SJCRH30 (cell line): Measurements from ENCODE around the gene TRMU. TPM values are rescaled to one million over a fixed set of nuclear protein-coding genes. Genes with fewer than 3 reads are reported as not detected.

ENCODE experiments used
- DNase-seq, 2 experiments: peaks; one replicate each; pipeline ENCODE4 v3.0.0-alpha.2; 2015 to 2020
- H3K27ac ChIP-seq: fragments of 250-450 bp; sonication (Bioruptor Pico); 2 replicates; pipeline ENCODE4 v1.5.1; 2020; ENCODE audit warnings: mild to moderate bottlenecking, moderate library complexity
- H3K27me3 ChIP-seq: fragments of 250-450 bp; sonication (Bioruptor Pico); 2 replicates; pipeline ENCODE4 v1.5.1; 2020; ENCODE audit warnings: mild to moderate bottlenecking, moderate library complexity
- H3K36me3 ChIP-seq: fragments of 250-450 bp; sonication (Bioruptor Pico); 2 replicates; pipeline ENCODE4 v1.5.1; 2020; ENCODE audit warnings: mild to moderate bottlenecking, moderate library complexity
- H3K4me1 ChIP-seq: fragments of 250-450 bp; sonication (Bioruptor Pico); 2 replicates; pipeline ENCODE4 v1.5.1; 2020; ENCODE audit warnings: mild to moderate bottlenecking, moderate library complexity
- H3K4me3 ChIP-seq: fragments of 250-450 bp; sonication (Bioruptor Pico); 2 replicates; pipeline ENCODE4 v1.5.1; 2020; ENCODE audit warnings: mild to moderate bottlenecking, moderate library complexity
- H3K9me3 ChIP-seq: fragments of 250-450 bp; sonication (Bioruptor Pico); replicated peaks from 2 replicates; pipeline ENCODE4 v1.5.1; 2020; ENCODE audit warnings: mild to moderate bottlenecking, moderate library complexity
- total RNA-seq: library from RNA; depleted of rRNA; stranded (reverse); fragments of >200 nt; shearing (Covaris generic); gene quantifications from 2 replicates; pipeline ENCODE4 v1.2.3, GENCODE V29; 2014

The TRMU gene
- total RNA-seq, 1 experiment from 2014 or later = 94.8 TPM

DNA sequence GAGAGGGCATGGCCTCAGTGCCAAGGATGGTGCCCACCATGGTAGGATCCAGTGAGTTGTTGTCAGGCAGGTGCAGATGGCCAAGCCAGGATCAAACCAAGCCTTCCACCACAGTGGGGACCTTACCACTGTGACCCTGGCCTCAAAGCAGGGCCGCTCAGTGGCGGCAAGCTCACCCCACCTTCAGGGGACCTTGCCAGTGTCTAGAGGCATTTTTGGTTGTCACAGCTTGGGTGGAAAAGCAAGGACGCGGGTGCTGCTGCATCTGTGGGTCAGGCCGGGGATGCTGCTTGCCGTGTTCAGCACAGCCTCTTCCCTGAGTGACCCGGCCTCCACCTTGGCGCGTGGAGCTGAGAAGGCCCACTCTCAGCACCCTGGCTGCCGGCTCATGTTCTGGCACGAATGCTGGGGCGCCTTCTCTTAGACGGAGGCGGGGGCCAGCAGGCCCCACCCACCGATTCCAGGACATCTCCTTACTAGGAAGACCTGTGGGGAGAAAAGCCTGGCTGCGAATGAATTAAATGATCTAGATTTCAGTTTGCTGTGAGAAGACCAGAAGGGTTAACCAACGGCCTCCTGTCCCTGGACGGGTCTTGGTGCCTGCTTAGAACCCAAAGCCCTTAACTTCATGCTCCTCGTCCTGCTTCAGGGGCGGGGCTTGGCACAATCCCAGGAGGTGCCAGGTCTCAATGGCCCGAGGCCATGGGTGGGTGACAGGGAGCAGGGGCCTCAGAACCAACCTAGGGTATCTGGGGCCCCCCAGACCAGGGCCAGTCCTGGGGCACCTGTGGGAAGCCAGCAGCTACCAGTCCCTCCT, 18.9 kb downstream of the TRMU start:
- Histone ChIP-seq H3K4me1 (no peaks in the 10 kb centered on the region), H3K36me3 (peaks cover 27% of the 10 kb centered on the region), H3K27me3 (no peaks in the 10 kb centered on the region), H3K9me3 (no peaks in the 10 kb centered on the region), H3K4me3 (no peak overlapping the region), H3K27ac (no peak overlapping the region)
- DNase-seq = no peak

DNA sequence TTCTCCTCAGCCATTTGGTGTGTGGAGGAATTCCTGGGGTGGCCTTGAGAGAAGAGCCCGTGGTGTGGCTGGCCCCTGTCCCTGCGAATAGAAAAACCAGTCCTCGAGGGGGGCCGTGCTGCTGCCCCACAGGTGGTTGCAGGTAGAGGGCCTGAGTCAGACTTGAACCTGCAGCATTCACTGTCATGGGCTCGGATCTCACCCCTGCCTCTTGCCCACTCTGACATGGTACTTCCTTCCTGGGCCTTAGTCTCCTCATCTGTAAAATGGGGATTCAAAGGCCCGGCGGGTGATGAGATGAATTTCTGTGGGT, 19.4 kb downstream of the TRMU start:
- H3K4me1 ChIP-seq = no peaks in the 10 kb centered on the region
- no peaks in the 10 kb centered on the region for H3K27me3 ChIP-seq
- DNase-seq = no peak
- no peak overlapping the region for H3K4me3 ChIP-seq
- peaks cover 23% of the 10 kb centered on the region for H3K36me3 ChIP-seq
- H3K9me3 ChIP-seq = no peaks in the 10 kb centered on the region
- no peak overlapping the region for H3K27ac ChIP-seq

DNA sequence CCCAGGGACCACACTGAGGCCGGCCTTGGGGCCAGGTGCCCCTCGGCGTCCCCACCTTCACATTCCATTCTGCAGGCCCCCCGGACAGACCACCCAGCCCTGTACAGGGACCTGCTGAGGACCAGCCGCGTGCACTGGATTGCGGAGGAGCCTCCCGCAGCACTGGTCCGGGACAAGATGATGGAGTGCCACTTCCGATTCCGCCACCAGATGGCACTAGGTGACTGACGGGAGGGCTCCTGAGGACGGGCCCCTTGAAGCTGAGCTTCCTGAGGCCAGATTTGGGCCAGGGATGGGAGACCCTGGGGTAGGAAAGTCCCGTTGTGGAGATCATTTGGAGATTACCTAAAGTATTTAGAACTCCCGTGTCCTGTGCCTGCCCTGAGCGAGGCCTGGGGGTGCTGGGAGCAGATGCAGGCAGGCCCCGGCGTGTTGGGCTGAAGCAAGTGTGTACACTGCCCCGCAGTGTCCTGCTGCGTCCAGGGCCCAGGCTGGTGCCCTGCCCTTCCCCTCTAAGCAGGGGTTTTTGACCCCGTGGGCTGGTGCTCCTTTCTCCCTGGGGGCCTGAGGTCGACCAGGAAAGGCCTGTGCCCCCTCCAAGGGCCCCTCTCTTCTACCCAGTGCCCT, 20.0 kb downstream of the TRMU start:
- Histone ChIP-seq H3K27me3 (no peaks in the 10 kb centered on the region), H3K4me3 (no peak overlapping the region), H3K36me3 (peaks cover 18% of the 10 kb centered on the region), H3K27ac (no peak overlapping the region), H3K4me1 (no peaks in the 10 kb centered on the region), H3K9me3 (no peaks in the 10 kb centered on the region)
- peak; percentile 67 to 77 for DNase-seq

DNA sequence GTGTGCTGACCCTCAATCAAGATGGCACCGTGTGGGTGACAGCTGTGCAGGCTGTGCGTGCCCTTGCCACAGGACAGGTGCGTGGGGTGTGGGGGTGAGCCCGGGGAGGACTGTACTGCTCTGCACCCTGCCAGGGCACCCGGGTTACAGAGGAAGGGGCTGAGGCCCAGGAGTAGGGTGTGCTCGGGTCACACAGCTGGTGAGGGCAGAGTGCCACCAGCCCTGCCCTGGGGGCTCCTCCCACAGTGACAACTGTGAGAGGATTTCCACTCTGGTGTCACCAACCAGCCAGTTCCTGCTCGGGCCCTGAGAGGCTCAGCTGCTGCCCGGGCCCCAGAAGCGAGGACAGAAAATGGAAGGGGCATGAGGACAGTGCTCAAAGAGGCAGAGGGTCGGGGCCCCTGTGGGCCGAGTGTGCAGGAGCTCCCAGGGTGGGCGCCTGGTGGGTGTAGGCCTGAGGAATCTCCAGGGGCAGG, 20.5 kb downstream of the TRMU start:
- DNase-seq = no peak
- Histone ChIP-seq H3K27ac (no peak overlapping the region), H3K4me1 (no peaks in the 10 kb centered on the region), H3K27me3 (no peaks in the 10 kb centered on the region), H3K36me3 (peaks cover 12% of the 10 kb centered on the region), H3K9me3 (no peaks in the 10 kb centered on the region), H3K4me3 (no peak overlapping the region)

DNA sequence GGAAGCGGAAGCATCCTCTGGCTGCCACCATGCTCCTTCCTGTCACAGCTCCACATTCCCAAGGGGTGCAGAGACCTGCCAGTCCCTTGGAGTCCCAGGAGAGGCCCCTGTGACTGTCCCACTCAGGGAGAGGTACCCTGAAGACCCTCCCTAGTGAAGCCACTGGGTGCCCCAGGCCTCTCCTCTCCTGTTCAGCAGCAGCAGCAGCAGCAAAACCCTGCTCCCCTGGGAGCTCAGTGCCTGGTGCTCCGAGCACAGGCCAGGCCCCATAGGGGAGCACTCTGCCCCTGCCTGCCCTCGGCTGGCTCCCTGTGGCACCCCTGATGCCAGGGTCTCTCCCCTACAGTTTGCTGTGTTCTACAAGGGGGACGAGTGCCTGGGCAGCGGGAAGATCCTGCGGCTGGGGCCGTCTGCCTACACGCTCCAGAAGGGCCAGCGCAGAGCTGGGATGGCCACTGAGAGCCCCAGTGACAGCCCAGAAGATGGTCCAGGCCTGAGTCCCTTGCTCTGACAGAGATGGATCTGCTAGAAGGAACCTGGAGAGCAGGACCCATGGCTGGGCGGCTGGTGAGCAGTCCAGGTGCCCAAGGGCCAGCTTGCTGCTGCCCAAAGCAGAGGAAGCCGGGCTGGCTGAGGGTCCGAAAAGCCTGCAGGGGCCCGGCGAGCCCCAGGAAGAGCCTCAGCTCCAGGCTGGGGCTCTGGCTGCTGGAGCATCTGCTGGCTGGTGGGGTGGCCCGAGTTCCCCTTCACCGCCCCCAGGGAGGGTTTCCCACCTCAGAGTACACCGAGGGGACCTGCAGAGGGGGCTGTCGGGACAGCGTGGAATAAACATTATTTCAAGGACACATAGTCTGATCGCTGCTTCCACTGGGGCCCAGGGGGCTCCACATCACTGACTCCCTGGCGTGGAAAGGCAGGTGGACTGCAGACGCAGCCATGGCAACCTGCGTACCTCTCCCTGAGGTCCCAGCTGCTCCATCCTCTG, 21.3 kb downstream of the TRMU start:
- Histone ChIP-seq H3K4me3 (no peak overlapping the region), H3K4me1 (no peaks in the 10 kb centered on the region), H3K27me3 (no peaks in the 10 kb centered on the region), H3K27ac (no peak overlapping the region), H3K36me3 (peaks cover 6% of the 10 kb centered on the region), H3K9me3 (no peaks in the 10 kb centered on the region)
- DNase-seq = no peak

DNA sequence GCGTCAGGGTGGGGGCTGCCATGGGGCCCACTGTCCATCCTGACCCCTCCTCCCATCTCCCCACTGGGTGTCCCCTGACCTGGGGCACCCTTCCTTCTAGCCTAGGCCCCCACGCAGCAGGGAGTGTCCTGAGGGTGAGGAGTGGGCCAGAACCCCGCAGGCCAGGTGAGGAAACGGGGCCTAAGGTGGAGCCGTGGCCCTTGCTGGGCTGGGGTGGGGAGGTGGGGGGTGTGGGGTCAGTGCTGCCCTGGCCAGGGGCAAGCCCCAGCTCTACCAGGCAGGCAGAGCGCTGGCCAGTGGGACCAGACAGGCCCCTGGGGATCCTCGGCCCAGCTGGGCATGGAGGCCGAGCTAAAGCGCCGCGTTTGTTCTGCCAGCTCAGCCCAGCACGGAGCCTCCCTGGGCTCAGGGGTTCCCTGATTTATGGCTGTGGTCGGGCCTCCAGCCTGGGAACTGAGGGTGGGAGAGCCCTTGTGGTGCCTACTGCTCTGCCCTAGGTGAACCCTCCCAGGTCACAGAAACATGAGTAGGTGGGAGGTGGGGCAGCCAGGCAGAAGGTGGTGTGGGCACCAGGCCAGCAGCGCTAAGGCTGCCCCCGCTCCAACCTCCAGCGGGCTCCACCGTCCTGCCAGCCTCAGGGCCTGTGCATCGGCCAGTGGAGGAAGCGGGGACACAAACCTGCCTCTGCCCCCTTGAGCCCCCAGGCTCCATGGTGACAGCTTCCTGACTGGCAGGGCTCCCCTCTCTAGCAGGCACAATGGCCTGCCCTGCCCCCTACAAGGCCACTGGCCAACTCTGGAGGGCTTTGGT, 22.4 kb downstream of the TRMU start:
- H3K4me1 ChIP-seq = no peaks in the 10 kb centered on the region
- peaks cover 3% of the 10 kb centered on the region; the same call in 1 of the 2 replicates for H3K36me3 ChIP-seq
- no peaks in the 10 kb centered on the region for H3K9me3 ChIP-seq
- no peak for DNase-seq
- H3K27me3 ChIP-seq = no peaks in the 10 kb centered on the region
- no peak overlapping the region for H3K4me3 ChIP-seq
- H3K27ac ChIP-seq = no peak overlapping the region

DNA sequence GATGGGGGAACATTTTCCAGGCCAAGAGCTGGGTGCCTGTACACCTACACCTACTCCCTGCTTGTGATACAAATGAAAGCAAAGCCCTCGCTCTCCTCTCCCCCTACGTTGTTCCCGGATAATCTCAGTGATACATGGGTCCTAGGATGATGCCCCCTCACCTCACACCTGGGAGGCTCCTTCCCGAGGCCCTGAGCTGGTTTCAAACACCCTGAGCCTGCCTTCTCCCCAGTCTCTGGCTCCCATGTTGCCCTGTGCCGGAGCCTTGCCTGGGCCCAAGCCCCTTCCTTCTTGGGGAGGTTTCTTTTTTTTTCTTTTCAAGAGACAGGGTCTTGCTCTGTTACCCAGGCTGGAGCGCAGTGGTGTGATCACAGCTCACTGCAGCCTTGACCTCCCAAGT, 23.3 kb downstream of the TRMU start:
- no peaks in the 10 kb centered on the region for H3K4me1 ChIP-seq
- no peak for DNase-seq
- H3K27me3 ChIP-seq = peaks cover 2% of the 10 kb centered on the region; the same call in 1 of the 2 replicates

DNA sequence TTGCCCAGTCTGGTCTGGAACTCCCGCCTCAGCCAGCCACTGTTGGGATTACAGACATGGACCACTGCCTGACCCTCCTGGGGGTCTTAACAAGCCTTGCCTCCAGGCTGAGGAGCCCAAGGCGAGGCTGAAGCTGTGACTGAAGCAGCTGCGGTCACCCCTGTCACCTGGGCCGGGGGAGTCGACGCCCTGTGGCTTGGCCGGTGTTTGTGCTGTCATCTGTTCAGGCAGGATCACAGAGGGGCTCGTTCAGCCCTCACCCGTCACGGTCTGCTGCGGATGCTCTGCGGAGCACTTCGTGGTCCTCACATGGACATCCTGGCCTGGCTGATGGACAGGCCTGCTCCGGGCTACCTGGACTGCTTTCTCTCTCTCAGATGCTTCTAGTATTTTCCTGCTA, 23.8 kb downstream of the TRMU start:
- no peak overlapping the region for H3K27ac ChIP-seq
- peaks cover 6% of the 10 kb centered on the region; the same call in 1 of the 2 replicates for H3K27me3 ChIP-seq
- no peak for DNase-seq
- H3K9me3 ChIP-seq = no peaks in the 10 kb centered on the region
- no peaks in the 10 kb centered on the region for H3K4me1 ChIP-seq
- no peak overlapping the region for H3K4me3 ChIP-seq
- peaks cover under 1% of the 10 kb centered on the region; the same call in 1 of the 2 replicates for H3K36me3 ChIP-seq

More for the DNA sequence above, 23.3 kb downstream of the TRMU start:
- no peaks in the 10 kb centered on the region for H3K9me3 ChIP-seq
- no peak overlapping the region for H3K4me3 ChIP-seq
- H3K36me3 ChIP-seq = peaks cover 3% of the 10 kb centered on the region; the same call in 1 of the 2 replicates
- H3K27ac ChIP-seq = no peak overlapping the region

DNA sequence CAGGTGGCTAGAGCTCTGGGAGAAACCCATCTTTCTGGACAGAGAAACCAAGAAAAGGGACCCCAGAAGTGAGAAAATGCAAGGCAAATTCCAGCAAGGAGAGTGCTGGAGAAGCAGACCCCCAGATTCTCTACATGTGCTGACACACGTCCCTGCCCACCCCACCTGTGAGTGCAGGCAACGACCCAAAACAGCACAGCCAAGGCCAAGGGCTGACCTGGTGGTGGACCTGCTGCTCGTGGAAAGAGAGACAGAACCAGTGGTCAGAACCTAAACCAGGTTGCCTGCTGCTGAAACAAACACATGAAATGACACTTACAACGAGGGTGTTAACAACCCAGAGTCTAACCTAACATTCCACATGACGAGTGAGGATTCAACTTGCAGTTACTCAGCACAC, 24.6 kb downstream of the TRMU start:
- Histone ChIP-seq H3K4me1 (no peaks in the 10 kb centered on the region), H3K27me3 (peaks cover 6% of the 10 kb centered on the region; the same call in 1 of the 2 replicates), H3K9me3 (no peaks in the 10 kb centered on the region), H3K27ac (no peak overlapping the region), H3K4me3 (no peak overlapping the region), H3K36me3 (no peaks in the 10 kb centered on the region; the same call in 1 of the 2 replicates)
- DNase-seq = no peak

DNA sequence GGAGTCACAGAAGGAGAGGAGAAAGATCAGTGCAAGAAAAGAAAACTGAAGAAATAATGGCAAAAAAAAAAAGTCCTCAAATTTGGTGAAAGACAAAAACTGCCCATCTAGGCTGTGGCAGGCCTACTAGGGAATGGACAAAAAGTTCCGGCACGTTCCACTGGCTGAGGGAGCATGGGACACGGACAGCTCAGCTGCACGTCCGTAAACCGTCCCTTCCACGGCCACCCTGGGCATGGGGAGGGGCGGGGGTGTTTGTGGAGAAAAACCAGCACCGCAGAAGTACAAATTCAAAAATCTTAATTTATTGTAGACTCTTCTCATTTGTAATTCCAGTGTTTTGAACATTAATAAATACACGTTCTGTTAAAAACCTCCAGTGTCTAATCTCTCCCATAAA, 25.4 kb downstream of the TRMU start:
- no peak for DNase-seq
- Histone ChIP-seq H3K27me3 (peaks cover 6% of the 10 kb centered on the region; the same call in 1 of the 2 replicates), H3K36me3 (no peaks in the 10 kb centered on the region), H3K4me3 (no peak overlapping the region), H3K27ac (no peak overlapping the region), H3K9me3 (no peaks in the 10 kb centered on the region), H3K4me1 (no peaks in the 10 kb centered on the region)

DNA sequence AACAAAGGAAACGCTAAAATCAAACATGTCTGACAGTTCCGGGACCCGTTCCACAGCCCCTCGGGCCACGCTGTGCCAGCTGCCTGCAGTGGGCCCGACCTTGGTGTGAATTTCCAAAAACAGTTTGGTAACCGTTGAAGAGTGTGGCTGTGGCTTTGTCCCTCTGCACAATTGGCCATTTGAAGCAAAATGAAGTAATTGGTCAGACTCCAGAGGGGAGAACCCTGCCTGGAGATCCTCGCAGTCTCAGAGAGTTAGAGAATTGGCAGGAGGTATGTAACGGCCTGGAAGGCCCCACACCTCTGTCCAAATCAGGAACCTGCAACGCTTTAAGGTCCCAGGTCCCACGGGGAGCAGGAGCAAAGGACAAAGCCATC, 26.3 kb downstream of the TRMU start:
- H3K4me1 ChIP-seq = no peaks in the 10 kb centered on the region
- no peak for DNase-seq
- H3K27ac ChIP-seq = no peak overlapping the region
- no peaks in the 10 kb centered on the region for H3K36me3 ChIP-seq
- H3K9me3 ChIP-seq = no peaks in the 10 kb centered on the region
- H3K27me3 ChIP-seq = peaks cover 6% of the 10 kb centered on the region; the same call in 1 of the 2 replicates
- H3K4me3 ChIP-seq = no peak overlapping the region

DNA sequence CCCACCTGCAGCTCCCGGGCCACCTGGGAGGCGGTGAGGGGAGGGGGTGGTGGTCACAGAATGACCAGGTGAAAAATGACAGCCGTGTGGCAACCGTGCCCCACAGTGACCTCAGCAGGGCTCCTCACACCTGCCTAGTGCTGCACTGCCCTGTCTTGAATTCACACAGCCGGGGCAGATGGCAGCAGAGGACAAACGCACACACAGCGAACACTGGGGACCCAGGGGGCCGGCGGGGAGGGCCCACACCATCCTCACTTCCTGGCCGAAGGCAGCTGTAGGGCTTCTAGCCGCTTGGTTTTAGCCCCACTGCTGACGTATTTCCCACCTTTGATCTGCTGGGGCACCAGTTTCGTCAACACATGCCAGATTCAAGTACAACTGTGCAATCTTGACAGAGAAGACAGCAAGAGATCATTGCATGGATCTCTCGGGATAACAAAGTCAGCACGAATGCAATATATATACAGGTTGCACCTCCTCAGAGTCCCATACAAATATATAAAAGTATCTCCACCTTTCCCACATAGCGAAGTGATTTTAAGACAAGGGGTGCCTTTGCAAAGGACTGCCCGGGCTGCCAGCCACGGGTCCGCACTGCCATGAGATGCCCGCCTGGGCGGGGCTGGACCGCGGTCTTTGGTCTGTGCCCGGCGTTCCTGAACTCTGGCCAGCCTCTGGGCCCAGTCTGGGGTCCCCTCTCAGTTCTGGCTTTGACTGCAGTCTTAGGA, 26.9 kb downstream of the TRMU start:
- no peak overlapping the region for H3K27ac ChIP-seq
- H3K4me3 ChIP-seq = no peak overlapping the region
- no peak for DNase-seq
- no peaks in the 10 kb centered on the region for H3K9me3 ChIP-seq
- peaks cover 6% of the 10 kb centered on the region; the same call in 1 of the 2 replicates for H3K27me3 ChIP-seq
- no peaks in the 10 kb centered on the region for H3K4me1 ChIP-seq
- H3K36me3 ChIP-seq = no peaks in the 10 kb centered on the region

DNA sequence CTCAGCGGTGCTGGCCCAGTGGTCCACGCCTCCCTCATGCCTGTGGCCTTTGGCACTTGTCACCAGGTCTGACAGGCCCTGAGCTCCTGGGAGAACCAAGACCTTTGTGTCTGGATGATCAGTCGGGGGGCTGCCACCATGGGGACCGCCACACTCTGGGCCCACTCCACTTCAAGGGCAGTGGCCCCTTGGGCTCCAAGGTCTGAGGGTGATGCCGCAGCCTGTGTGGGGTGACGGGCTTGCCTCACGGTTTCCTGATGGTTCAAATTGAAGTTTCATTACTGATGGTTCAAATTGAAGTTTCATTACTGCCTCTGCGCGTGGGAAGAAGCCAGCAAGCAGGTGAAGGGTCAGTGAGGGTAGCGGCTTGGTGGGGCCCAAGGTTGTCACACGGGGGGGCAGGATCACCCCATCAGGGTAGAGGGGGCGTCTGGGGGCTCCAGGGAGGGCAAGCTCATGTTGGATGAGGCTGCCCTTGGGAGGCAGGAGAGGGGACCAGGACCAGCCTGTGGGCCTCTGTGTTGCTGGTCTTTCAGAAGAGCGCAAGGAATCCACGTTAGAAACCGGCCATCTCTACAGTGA, 27.5 kb downstream of the TRMU start:
- Histone ChIP-seq H3K36me3 (no peaks in the 10 kb centered on the region), H3K4me3 (no peak overlapping the region), H3K27ac (no peak overlapping the region), H3K4me1 (no peaks in the 10 kb centered on the region), H3K27me3 (peaks cover 6% of the 10 kb centered on the region; the same call in 1 of the 2 replicates), H3K9me3 (no peaks in the 10 kb centered on the region)
- DNase-seq = no peak
